Adrenal gland (tissue), 5 donors: ENCODE data around the gene TRIM24.

Experiments used
- POLR2A ChIP-seq, 2 donors: fragments of 450-650 bp; IDR thresholded peaks; one replicate each; pipeline ENCODE4 v1.6.1; 2017; ENCODE audit warnings: antibody characterized with exemption in 2 of 2, mild to moderate bottlenecking in 2 of 2, moderate library complexity in 1 of 2
- TF ChIP-seq, protein P1 (sequence below), 6 experiments: fragments of 450-650 bp in 4 of 6; fragments of 200-600 bp in 2 of 6; sonication (generic) in 1 of 6; IDR thresholded peaks; 1 replicate in 5 of 6; 2 replicates in 1 of 6; pipeline versions ENCODE4 v1.5.1 to v1.8.0; 2016 to 2021; ENCODE audit warnings: antibody characterized with exemption in 6 of 6, mild to moderate bottlenecking in 2 of 6, moderate library complexity in 1 of 6
- donor health status: DM: no; HTN: no; CAD: no.

DNA sequence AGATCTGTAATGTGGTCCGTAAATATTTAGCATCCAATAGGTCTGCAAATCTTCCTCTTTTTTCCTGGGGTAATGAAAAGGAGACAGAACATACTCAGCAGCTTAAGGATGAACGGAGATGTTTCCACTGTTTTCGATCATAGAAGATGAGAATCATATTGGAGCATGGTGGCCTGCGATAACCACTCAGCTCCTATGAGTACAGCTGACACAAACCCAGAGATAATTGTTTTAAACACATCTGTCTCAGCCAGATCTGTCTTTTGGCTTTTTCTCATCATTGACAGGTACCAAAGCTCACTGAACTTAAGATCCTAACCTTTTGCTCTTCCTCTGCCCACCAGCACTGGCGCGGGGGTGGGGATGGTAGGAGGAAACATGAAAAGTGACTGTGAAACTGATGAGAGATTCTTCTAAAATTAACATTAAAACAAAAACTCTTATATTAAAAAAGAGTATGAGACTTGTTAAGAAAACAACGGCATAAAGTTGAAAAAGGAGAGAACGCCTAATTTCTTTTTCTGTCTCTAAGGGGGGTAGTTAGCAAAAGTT lies 170.1 kb downstream of the TRIM24 start:
- TF ChIP-seq, protein P1, sequence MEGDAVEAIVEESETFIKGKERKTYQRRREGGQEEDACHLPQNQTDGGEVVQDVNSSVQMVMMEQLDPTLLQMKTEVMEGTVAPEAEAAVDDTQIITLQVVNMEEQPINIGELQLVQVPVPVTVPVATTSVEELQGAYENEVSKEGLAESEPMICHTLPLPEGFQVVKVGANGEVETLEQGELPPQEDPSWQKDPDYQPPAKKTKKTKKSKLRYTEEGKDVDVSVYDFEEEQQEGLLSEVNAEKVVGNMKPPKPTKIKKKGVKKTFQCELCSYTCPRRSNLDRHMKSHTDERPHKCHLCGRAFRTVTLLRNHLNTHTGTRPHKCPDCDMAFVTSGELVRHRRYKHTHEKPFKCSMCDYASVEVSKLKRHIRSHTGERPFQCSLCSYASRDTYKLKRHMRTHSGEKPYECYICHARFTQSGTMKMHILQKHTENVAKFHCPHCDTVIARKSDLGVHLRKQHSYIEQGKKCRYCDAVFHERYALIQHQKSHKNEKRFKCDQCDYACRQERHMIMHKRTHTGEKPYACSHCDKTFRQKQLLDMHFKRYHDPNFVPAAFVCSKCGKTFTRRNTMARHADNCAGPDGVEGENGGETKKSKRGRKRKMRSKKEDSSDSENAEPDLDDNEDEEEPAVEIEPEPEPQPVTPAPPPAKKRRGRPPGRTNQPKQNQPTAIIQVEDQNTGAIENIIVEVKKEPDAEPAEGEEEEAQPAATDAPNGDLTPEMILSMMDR (IDR thresholded peaks at IDR 0.05) = no peak
- TF ChIP-seq POLR2A (IDR thresholded peaks at IDR 0.05) = no peak
